Measurements from ENCODE around the gene PRKG1. TPM values are rescaled to one million over a fixed set of nuclear protein-coding genes. Genes with fewer than 3 reads are reported as not detected.

PRKG1 gene
- total and polyA plus RNA-seq, 2 of the 4 experiments (the other 2 are of a cell fraction) = 3.5 to 18.3 TPM

DNA sequence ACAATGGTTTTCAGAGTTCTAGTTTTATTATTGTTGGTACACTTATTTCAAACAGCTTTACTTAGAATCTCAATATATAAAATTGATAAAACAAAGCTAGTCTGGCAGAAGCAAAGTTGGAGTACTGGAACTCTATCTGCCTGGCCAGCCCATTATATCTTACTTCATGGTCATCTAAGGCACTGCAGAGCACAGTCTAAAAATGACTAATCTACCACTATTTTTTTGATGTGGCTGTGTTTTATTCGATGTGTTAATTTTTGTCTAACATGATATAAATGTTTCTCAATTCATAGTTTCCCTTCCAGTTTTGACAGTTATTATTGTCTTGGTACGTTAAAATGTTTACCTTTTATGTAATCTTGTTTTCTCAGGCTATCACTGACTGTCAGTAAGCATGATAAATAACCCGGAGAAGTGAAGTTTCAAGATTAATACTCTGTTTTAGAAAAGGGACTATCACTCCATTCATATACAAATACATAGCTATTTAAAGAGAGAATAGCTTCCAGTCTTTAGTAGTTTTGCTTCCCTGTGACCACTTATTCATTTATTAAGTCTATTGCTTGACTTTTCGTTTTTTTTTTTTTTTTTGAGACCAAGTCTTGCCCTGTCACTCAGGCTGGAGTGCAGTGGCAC is 685.7 kb downstream of the PRKG1 start:
- ChIA-PET CTCF (interaction anchor here (0.7 kb wide), 1 partner anchor 35 kb away, joined by 3 read pairs; no protein-coding TSS in a partner anchor), POLR2A (ENCODE audit: unreplicated experiment) (no interaction called here)
- no peak for DNase-seq
- H3K79me1 ChIP-seq (ENCODE audit: low read depth in 1 of 2, low read length in 2 of 2) = no peaks in the 10 kb centered on the region; a peak in 1 of 4 replicates
- no peak overlapping the region for H3K23ac ChIP-seq (ENCODE audit: low read depth, low read length)
- no peak overlapping the region for H4K8ac ChIP-seq (ENCODE audit: low read depth in 2 of 2, low read length in 2 of 2)
- H3K4me3 ChIP-seq (ENCODE audit: insufficient read depth, low read depth, low read length) = no peak overlapping the region
- H4K20me1 ChIP-seq (ENCODE audit: insufficient read depth, low read length) = no peaks in the 10 kb centered on the region
- no peak overlapping the region for H2BK5ac ChIP-seq (ENCODE audit: low read depth, low read length, poor library complexity, severe bottlenecking)
- no peak overlapping the region for H3K27ac ChIP-seq (ENCODE audit: insufficient read depth, low read length)
- H3K56ac ChIP-seq (ENCODE audit: extremely low read depth, insufficient read depth, low read length) = no peak overlapping the region
- H3K9ac ChIP-seq (ENCODE audit: low read depth, low read length) = no peak overlapping the region
- H2AFZ ChIP-seq (replicated peaks; ENCODE audit: low read length, poor library complexity) = no peak overlapping the region
- H3K36me3 ChIP-seq (ENCODE audit: control insufficient read depth, insufficient read depth, low read length) = no peaks in the 10 kb centered on the region
- in situ Hi-C loops (cut with MboI; ENCODE audit: low sequenced_read_pairs) = no loop called here
- H3K9me1 ChIP-seq (ENCODE audit: insufficient read depth, low read length) = no peaks in the 10 kb centered on the region
- no peak for ATAC-seq (ENCODE audit: low read depth)
- no peak overlapping the region for H3K14ac ChIP-seq (replicated peaks; ENCODE audit: low read depth, low read length)
- no peak overlapping the region for H2BK20ac ChIP-seq (ENCODE audit: low read depth, low read length)
- H2BK120ac ChIP-seq (ENCODE audit: low read depth, low read length) = no peak overlapping the region
- BruUV-seq (replicated peaks) = no TSS peak
- no peak overlapping the region for H2AK5ac ChIP-seq (ENCODE audit: low read depth, low read length)
- H3K4me1 ChIP-seq (ENCODE audit: control insufficient read depth, insufficient read depth, low read length) = no peaks in the 10 kb centered on the region
- dilution Hi-C loops (cut with HindIII; ENCODE audit: low sequenced_read_pairs, unreplicated experiment) = no loop called here
- no peaks in the 10 kb centered on the region for H3K27me3 ChIP-seq (ENCODE audit: control insufficient read depth, insufficient read depth, low read length)
- no peak overlapping the region for H4K91ac ChIP-seq (ENCODE audit: insufficient read depth, low read depth, low read length)
- no peak overlapping the region for H2AK9ac ChIP-seq (replicated peaks; ENCODE audit: low read depth, low read length, poor library complexity)
- TF ChIP-seq MXI1 (IDR thresholded peaks at IDR 0.05; ENCODE audit: borderline replicate concordance, low read depth, low read length) = no peak
- TF ChIP-seq MAFK (IDR thresholded peaks at IDR 0.05; ENCODE audit: low read depth, low read length) = no peak
- no peak for TF ChIP-seq CHD1 (IDR thresholded peaks at IDR 0.05; ENCODE audit: low read depth, low read length)
- TF ChIP-seq, protein P1, sequence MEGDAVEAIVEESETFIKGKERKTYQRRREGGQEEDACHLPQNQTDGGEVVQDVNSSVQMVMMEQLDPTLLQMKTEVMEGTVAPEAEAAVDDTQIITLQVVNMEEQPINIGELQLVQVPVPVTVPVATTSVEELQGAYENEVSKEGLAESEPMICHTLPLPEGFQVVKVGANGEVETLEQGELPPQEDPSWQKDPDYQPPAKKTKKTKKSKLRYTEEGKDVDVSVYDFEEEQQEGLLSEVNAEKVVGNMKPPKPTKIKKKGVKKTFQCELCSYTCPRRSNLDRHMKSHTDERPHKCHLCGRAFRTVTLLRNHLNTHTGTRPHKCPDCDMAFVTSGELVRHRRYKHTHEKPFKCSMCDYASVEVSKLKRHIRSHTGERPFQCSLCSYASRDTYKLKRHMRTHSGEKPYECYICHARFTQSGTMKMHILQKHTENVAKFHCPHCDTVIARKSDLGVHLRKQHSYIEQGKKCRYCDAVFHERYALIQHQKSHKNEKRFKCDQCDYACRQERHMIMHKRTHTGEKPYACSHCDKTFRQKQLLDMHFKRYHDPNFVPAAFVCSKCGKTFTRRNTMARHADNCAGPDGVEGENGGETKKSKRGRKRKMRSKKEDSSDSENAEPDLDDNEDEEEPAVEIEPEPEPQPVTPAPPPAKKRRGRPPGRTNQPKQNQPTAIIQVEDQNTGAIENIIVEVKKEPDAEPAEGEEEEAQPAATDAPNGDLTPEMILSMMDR (conservative IDR thresholded peaks at IDR 0.05; ENCODE audit: low read depth, low read length) = no peak
- no peak for TF ChIP-seq POLR2A (IDR thresholded peaks at IDR 0.05; ENCODE audit: low read depth, low read length)
- no peak for TF ChIP-seq FOS (IDR thresholded peaks at IDR 0.05; ENCODE audit: low read depth, low read length)
- TF ChIP-seq CEBPB (IDR thresholded peaks at IDR 0.05; ENCODE audit: low read depth, low read length) = no peak
- TF ChIP-seq, protein P2, sequence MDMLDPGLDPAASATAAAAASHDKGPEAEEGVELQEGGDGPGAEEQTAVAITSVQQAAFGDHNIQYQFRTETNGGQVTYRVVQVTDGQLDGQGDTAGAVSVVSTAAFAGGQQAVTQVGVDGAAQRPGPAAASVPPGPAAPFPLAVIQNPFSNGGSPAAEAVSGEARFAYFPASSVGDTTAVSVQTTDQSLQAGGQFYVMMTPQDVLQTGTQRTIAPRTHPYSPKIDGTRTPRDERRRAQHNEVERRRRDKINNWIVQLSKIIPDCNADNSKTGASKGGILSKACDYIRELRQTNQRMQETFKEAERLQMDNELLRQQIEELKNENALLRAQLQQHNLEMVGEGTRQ (IDR thresholded peaks at IDR 0.05; ENCODE audit: low read depth, low read length) = no peak
- TF ChIP-seq, protein P3, sequence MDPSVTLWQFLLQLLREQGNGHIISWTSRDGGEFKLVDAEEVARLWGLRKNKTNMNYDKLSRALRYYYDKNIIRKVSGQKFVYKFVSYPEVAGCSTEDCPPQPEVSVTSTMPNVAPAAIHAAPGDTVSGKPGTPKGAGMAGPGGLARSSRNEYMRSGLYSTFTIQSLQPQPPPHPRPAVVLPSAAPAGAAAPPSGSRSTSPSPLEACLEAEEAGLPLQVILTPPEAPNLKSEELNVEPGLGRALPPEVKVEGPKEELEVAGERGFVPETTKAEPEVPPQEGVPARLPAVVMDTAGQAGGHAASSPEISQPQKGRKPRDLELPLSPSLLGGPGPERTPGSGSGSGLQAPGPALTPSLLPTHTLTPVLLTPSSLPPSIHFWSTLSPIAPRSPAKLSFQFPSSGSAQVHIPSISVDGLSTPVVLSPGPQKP (IDR thresholded peaks at IDR 0.05; ENCODE audit: borderline replicate concordance, low read depth, low read length) = no peak
- no peak for TF ChIP-seq RCOR1 (IDR thresholded peaks at IDR 0.05; ENCODE audit: insufficient replicate concordance, low read length)
- no peak for TF ChIP-seq RFX5 (IDR thresholded peaks at IDR 0.05; ENCODE audit: low read depth, low read length)
- TF ChIP-seq SMC3 (IDR thresholded peaks at IDR 0.05; ENCODE audit: low read depth, low read length) = no peak
- no peak for TF ChIP-seq MAZ (IDR thresholded peaks at IDR 0.05; ENCODE audit: borderline replicate concordance, low read depth, low read length)
- no peak for TF ChIP-seq BHLHE40 (IDR thresholded peaks at IDR 0.05; ENCODE audit: low read depth, low read length)
- no peak for TF ChIP-seq NFE2L2 (IDR thresholded peaks at IDR 0.05; ENCODE audit: low read depth, low read length)
- TF ChIP-seq RAD21 (IDR thresholded peaks at IDR 0.05; ENCODE audit: low read length) = no peak
- WGBS, 2 experiments (ENCODE audit: extremely low coverage in 2 of 2, insufficient read length in 1 of 2) = 40% methylated on average over 1 of the region's 4 CpGs; no CpG with 5 or more reads in 1 of the 2 experiments
- intact Hi-C loops (cut with micrococcal nuclease) = no loop called here
- H3K9me3 ChIP-seq (ENCODE audit: control insufficient read depth, insufficient read depth, low read length) = no peaks in the 10 kb centered on the region
- H3K4ac ChIP-seq (ENCODE audit: low read depth, low read length) = no peak overlapping the region
- H2BK15ac ChIP-seq (ENCODE audit: low read depth, low read length) = no peak overlapping the region
- H3K18ac ChIP-seq (ENCODE audit: low read depth, low read length) = no peak overlapping the region
- no peak overlapping the region for H3K4me2 ChIP-seq (ENCODE audit: low read depth, low read length)
- H4K5ac ChIP-seq (ENCODE audit: low read depth, low read length) = no peak overlapping the region
